ENCODE measurements around the gene PWWP2A.
"Not testable (repeated sequence)": the region's sequence is repeated elsewhere in the genome, so short reads cannot be mapped to it uniquely, and the experiment has no call there.

The PWWP2A gene

GRCh38 chr5:160119142-160119904, at the start of gene PWWP2A:
Gene PWWP2A (minus strand): TSS chr5:160119450. CDS start chr5:160119388, 62 bp downstream.
- peak; percentile 98 for DNase-seq

GRCh38 chr5:160167624-160168165, 48.4 kb upstream of the PWWP2A start:
- DNase-seq: no peak

- DNase-seq: no peak
Observed at GRCh38 chr5:160166973-160167623, 47.8 kb upstream of the PWWP2A start.

- DNase-seq: no peak
Observed at GRCh38 chr5:160166069-160166972, 47.1 kb upstream of the PWWP2A start.

GRCh38 chr5:160165137-160166068, 46.2 kb upstream of the PWWP2A start:
- DNase-seq: no peak

GRCh38 chr5:160162910-160163309, 43.7 kb upstream of the PWWP2A start:
- no peak for DNase-seq

GRCh38 chr5:160161626-160162025, 42.4 kb upstream of the PWWP2A start:
- no peak for DNase-seq

- not testable (repeated sequence) for DNase-seq
Observed at GRCh38 chr5:160160875-160161274, 41.6 kb upstream of the PWWP2A start.

GRCh38 chr5:160159991-160160792, 40.9 kb upstream of the PWWP2A start:
- DNase-seq: no peak

GRCh38 chr5:160158087-160158486, 38.8 kb upstream of the PWWP2A start:
- no peak for DNase-seq

- DNase-seq: no peak
Observed at GRCh38 chr5:160155017-160155750, 35.9 kb upstream of the PWWP2A start.

- DNase-seq: no peak
Observed at GRCh38 chr5:160152901-160153300, 33.7 kb upstream of the PWWP2A start.

- DNase-seq: no peak
Observed at GRCh38 chr5:160152287-160152686, 33.0 kb upstream of the PWWP2A start.

GRCh38 chr5:160151017-160151416, 31.8 kb upstream of the PWWP2A start:
- DNase-seq: no peak

GRCh38 chr5:160150381-160150780, 31.1 kb upstream of the PWWP2A start:
- DNase-seq: no peak

- not testable (repeated sequence) for DNase-seq
Observed at GRCh38 chr5:160144436-160144835, 25.2 kb upstream of the PWWP2A start.

- no peak for DNase-seq
Observed at GRCh38 chr5:160134332-160134731, 15.1 kb upstream of the PWWP2A start.

GRCh38 chr5:160133918-160134304, 14.7 kb upstream of the PWWP2A start:
- DNase-seq: no peak

- DNase-seq: no peak
Observed at GRCh38 chr5:160133071-160133917, 14.0 kb upstream of the PWWP2A start.
